ENCODE data around the gene SP140. TPM values are rescaled to one million over a fixed set of nuclear protein-coding genes. Genes with fewer than 3 reads are reported as not detected.
"Not testable (repeated sequence)": the region's sequence is repeated elsewhere in the genome, so short reads cannot be mapped to it uniquely, and the experiment has no call there.

Gene SP140
- total RNA-seq, 1 donor from 2014 or later: 12.7 TPM

GRCh38 chr2:230267556-230267955 is 42.0 kb downstream of the SP140 start:
- Histone ChIP-seq H3K4me1 (no peaks in the 10 kb centered on the region), H3K4me3 (no peak overlapping the region), H3K9me3 (no peaks in the 10 kb centered on the region), H3K27me3 (no peaks in the 10 kb centered on the region), H3K36me3 (no peaks in the 10 kb centered on the region), H3K27ac (no peak overlapping the region)
- no peak for TF ChIP-seq CTCF (IDR thresholded peaks at IDR 0.05)
- ATAC-seq (no peak), DNase-seq (no peak)
- intact Hi-C loops (cut with DNase I): no loop called here

GRCh38 chr2:230268606-230269243 is 43.2 kb downstream of the SP140 start:
- no peak for TF ChIP-seq CTCF (IDR thresholded peaks at IDR 0.05)
- no peak for ATAC-seq
- H3K36me3 ChIP-seq: no peaks in the 10 kb centered on the region

GRCh38 chr2:230269715-230270114 is 44.2 kb downstream of the SP140 start:
- no peak overlapping the region for H3K27ac ChIP-seq
- intact Hi-C loops (cut with DNase I): no loop called here
- DNase-seq (no peak), ATAC-seq (no peak)
- no peak overlapping the region for H3K4me3 ChIP-seq
- H3K9me3 ChIP-seq: no peaks in the 10 kb centered on the region
- TF ChIP-seq CTCF (IDR thresholded peaks at IDR 0.05): no peak
- no peaks in the 10 kb centered on the region for H3K36me3 ChIP-seq
- no peaks in the 10 kb centered on the region for H3K4me1 ChIP-seq
- H3K27me3 ChIP-seq: no peaks in the 10 kb centered on the region

More at GRCh38 chr2:230268606-230269243, 43.2 kb downstream of the SP140 start:
- H3K27me3 ChIP-seq: no peaks in the 10 kb centered on the region
- DNase-seq: no peak
- intact Hi-C loops (cut with DNase I): no loop called here
- no peaks in the 10 kb centered on the region for H3K4me1 ChIP-seq
- no peaks in the 10 kb centered on the region for H3K9me3 ChIP-seq
- H3K4me3 ChIP-seq: no peak overlapping the region
- no peak overlapping the region for H3K27ac ChIP-seq

GRCh38 chr2:230282936-230283335 is 57.4 kb downstream of the SP140 start:
- ATAC-seq (no peak), DNase-seq (no peak)
- H3K4me1 ChIP-seq: no peaks in the 10 kb centered on the region
- H3K4me3 ChIP-seq: no peak overlapping the region
- no peaks in the 10 kb centered on the region for H3K36me3 ChIP-seq
- H3K9me3 ChIP-seq: no peaks in the 10 kb centered on the region
- no peaks in the 10 kb centered on the region for H3K27me3 ChIP-seq
- no peak overlapping the region for H3K27ac ChIP-seq
- TF ChIP-seq CTCF (IDR thresholded peaks at IDR 0.05): no peak
- intact Hi-C loops (cut with DNase I): no loop called here

- no peak overlapping the region for H3K27ac ChIP-seq
- ATAC-seq (no peak), DNase-seq (no peak)
- H3K36me3 ChIP-seq: no peaks in the 10 kb centered on the region
- no peaks in the 10 kb centered on the region for H3K27me3 ChIP-seq
- no peaks in the 10 kb centered on the region for H3K4me1 ChIP-seq
- no peak overlapping the region for H3K4me3 ChIP-seq
- TF ChIP-seq CTCF (IDR thresholded peaks at IDR 0.05): no peak
- intact Hi-C loops (cut with DNase I): no loop called here
- no peaks in the 10 kb centered on the region for H3K9me3 ChIP-seq
Measured at GRCh38 chr2:230286048-230286447, 60.5 kb downstream of the SP140 start.

- intact Hi-C loops (cut with DNase I); H3K27me3 ChIP-seq; ATAC-seq; H3K36me3 ChIP-seq; H3K27ac ChIP-seq; H3K4me1 ChIP-seq; H3K9me3 ChIP-seq; DNase-seq; H3K4me3 ChIP-seq: not testable (repeated sequence)
Measured at GRCh38 chr2:230289311-230289710, 63.8 kb downstream of the SP140 start.
